K562 (cell line): Measurements from ENCODE around the gene DAB2IP. TPM values are rescaled to one million over a fixed set of nuclear protein-coding genes. Genes with fewer than 3 reads are reported as not detected.

Experiments used
- ATAC-seq: fragments of 200-7000 bp; cut with Tn5 transposase; 3 replicates; pipeline ENCODE4 v1.9.1; 2020; ENCODE audit warnings: moderate library complexity
- BruUV-seq: library from RNA; stranded (reverse); fragments of 400-500 nt; replicated peaks from 2 replicates; lab custom pipeline; 2021; lab: Mats Ljungman, UMichigan
- CTCF ChIA-PET: fragments of 300-600 bp; formaldehyde crosslinking; extraction: SDS; loops from one replicate; lab custom pipeline; 2021; ENCODE audit warnings: low intra/inter-chr PET ratio; lab: Yijun Ruan, JAX
- POLR2A ChIA-PET: fragments of 300-600, 350-650 bp; sonication (Branson Sonifier 250); formaldehyde crosslinking; extraction: SDS; loops from one replicate; lab custom pipeline; 2021; ENCODE audit warnings: antibody characterized with exemption, inconsistent platforms; lab: Yijun Ruan, JAX
- DNase-seq, 4 experiments: peaks; one replicate each; pipeline versions ENCODE4 v3.0.0 to v3.0.0-alpha.2; 2011 to 2018; ENCODE audit warnings: low spot score in 3 of 4, mixed read lengths in 3 of 4; ENCODE audit errors: extremely low read depth in 1 of 4
- FAIRE-seq: peaks from 2 replicates; lab custom pipeline; 2011; peaks lifted over from hg19 to GRCh38; lab: Jason Lieb, UNC
- H2AFZ ChIP-seq: 2 replicates; pipeline ENCODE4 v1.6.0; 2011; ENCODE audit warnings: low read depth, low read length, control low read depth, inconsistent platforms
- H3K27ac ChIP-seq: fragments of 200-600 bp; 3 replicates; pipeline ENCODE4 v1.8.0; 2011; ENCODE audit warnings: low read depth, mild to moderate bottlenecking, control low read depth, inconsistent platforms, low read length, moderate library complexity, mixed read lengths; ENCODE audit errors: extremely low read depth
- H3K27me3 ChIP-seq, 2 experiments: fragments of 300-600 bp in 1 of 2; 2 replicates in 1 of 2; 3 replicates in 1 of 2; pipeline versions ENCODE4 v1.6.0 to v1.8.0; 2011; ENCODE audit warnings: inconsistent platforms in 2 of 2, low read length in 2 of 2, mild to moderate bottlenecking in 1 of 2, mixed read lengths in 1 of 2, moderate library complexity in 1 of 2; ENCODE audit not compliant: control insufficient read depth in 2 of 2, insufficient read depth in 2 of 2
- H3K36me3 ChIP-seq: fragments of 300-600 bp; 3 replicates; pipeline ENCODE4 v1.8.0; 2011; ENCODE audit warnings: mild to moderate bottlenecking, low read length, inconsistent platforms; ENCODE audit not compliant: control insufficient read depth, insufficient read depth
- H3K4me1 ChIP-seq, 2 experiments: fragments of 200-600 bp in 1 of 2; replicated peaks in 1 of 2; 2 replicates in 1 of 2; 3 replicates in 1 of 2; pipeline versions ENCODE4 v1.5.1 to v1.8.0; 2011; ENCODE audit warnings: inconsistent platforms in 2 of 2, low read length in 2 of 2, mild to moderate bottlenecking in 1 of 2, mixed read lengths in 1 of 2, moderate library complexity in 1 of 2; ENCODE audit not compliant: control insufficient read depth in 2 of 2, insufficient read depth in 2 of 2
- H3K4me2 ChIP-seq: 2 replicates; pipeline ENCODE4 v1.6.1; 2011; ENCODE audit warnings: low read length, control low read depth, inconsistent platforms, mixed read lengths; ENCODE audit not compliant: insufficient read depth
- H3K4me3 ChIP-seq: fragments of 200-600 bp; sonication (generic), shearing (Covaris generic); 2 replicates; pipeline ENCODE4 v1.5.1; 2016; ENCODE audit warnings: control low read depth, inconsistent platforms
- H3K79me2 ChIP-seq: fragments of 200-600 bp; 3 replicates; pipeline ENCODE4 v1.8.0; 2011; ENCODE audit warnings: low read length, inconsistent platforms; ENCODE audit not compliant: control insufficient read depth, insufficient read depth
- H3K9ac ChIP-seq, 2 experiments: 2 replicates each; pipeline versions ENCODE4 v1.6.0 to v1.6.1; 2011; ENCODE audit warnings: low read depth in 2 of 2, low read length in 2 of 2, control low read depth in 1 of 2, inconsistent platforms in 1 of 2, mild to moderate bottlenecking in 1 of 2, mixed read lengths in 1 of 2; ENCODE audit not compliant: insufficient read depth in 1 of 2
- H3K9me1 ChIP-seq: one replicate; pipeline ENCODE4 v1.6.0; 2011; ENCODE audit warnings: inconsistent platforms, mild to moderate bottlenecking, low read length, moderate library complexity; ENCODE audit not compliant: control insufficient read depth, insufficient read depth
- H3K9me3 ChIP-seq: replicated peaks from 2 replicates; pipeline ENCODE4 v1.5.1; 2011; ENCODE audit warnings: low read depth, low read length, inconsistent platforms; ENCODE audit not compliant: control insufficient read depth, insufficient read depth
- H4K20me1 ChIP-seq: replicated peaks from 2 replicates; pipeline ENCODE4 v1.6.1; 2011; ENCODE audit warnings: low read length, inconsistent platforms, mixed read lengths; ENCODE audit not compliant: control insufficient read depth, insufficient read depth
- DPF2 ChIP-seq: fragments of 450-650 bp; IDR thresholded peaks from 2 replicates; pipeline ENCODE4 v1.6.1; 2016
- TAL1 ChIP-seq: fragments of 450-650 bp; IDR thresholded peaks from 2 replicates; pipeline ENCODE4 v1.6.1; 2016; ENCODE audit warnings: mild to moderate bottlenecking
- WHSC1 ChIP-seq: IDR thresholded peaks from one replicate; pipeline ENCODE4 v1.6.1; 2012; ENCODE audit warnings: low read length, control low read depth, inconsistent platforms
- XRCC5 ChIP-seq: fragments of 200-400 bp; formaldehyde crosslinking; IDR thresholded peaks from 2 replicates; pipeline ENCODE4 v1.6.1; 2017; ENCODE audit warnings: low read depth, mild to moderate bottlenecking, low read length
- ZNF347 ChIP-seq: fragments of 450-650 bp; formaldehyde crosslinking; IDR thresholded peaks from 2 replicates; pipeline ENCODE4 v1.4.0; 2020; ENCODE audit warnings: low read depth, mild to moderate bottlenecking, moderate library complexity
- ZNF354B ChIP-seq: fragments of 250-450 bp; sonication (Bioruptor Pico); IDR thresholded peaks from 2 replicates; pipeline ENCODE4 v1.4.0; 2020
- ZNF561 ChIP-seq: fragments of 450-650 bp; formaldehyde crosslinking; conservative IDR thresholded peaks from 2 replicates; pipeline ENCODE4 v1.4.0; 2020; ENCODE audit warnings: mild to moderate bottlenecking, moderate library complexity
- ZNF57 ChIP-seq: fragments of 450-650 bp; formaldehyde crosslinking; IDR thresholded peaks from 2 replicates; pipeline ENCODE4 v1.4.0; 2020; ENCODE audit warnings: mild to moderate bottlenecking, moderate library complexity
- WGBS: fragments of 100-300 bp; shearing (Covaris generic); methylation state at CpG from one replicate; pipeline ENCODE4 v1.1.6; 2016; ENCODE audit warnings: low coverage, mixed read lengths; ENCODE audit not compliant: insufficient coverage; ENCODE audit errors: missing lambda C conversion rate; 5-methylcytosine and 5-hydroxymethylcytosine counted together
- in situ Hi-C: fragments of 300-500 bp; cut with MboI; formaldehyde crosslinking; loops from 4 replicates; pipeline ENCODE4 v1.15.0; 2018; ENCODE audit warnings: inconsistent platforms, mixed read lengths
- intact Hi-C: fragments of 100-400 bp; cut with micrococcal nuclease; formaldehyde crosslinking; loops from 2 replicates; pipeline ENCODE4 v1.14.2; 2022
- polyA plus RNA-seq, 8 experiments: library from polyadenylated mRNA; depleted of rRNA in 4 of 8; stranded (reverse) in 5 of 8; unstranded in 3 of 8; fragments of >200 nt; fragmentation: Nextera tagmentation in 2 of 8; fragmentation: Illumina TruSeq in 1 of 8; extraction: Ambion mirVana in 2 of 8; extraction: Trizol in 1 of 8; gene quantifications; 2 replicates each; pipeline versions ENCODE4 v1.2.1 to v1.2.3, GENCODE V29; 2011 to 2014; ENCODE audit warnings: inconsistent platforms in 1 of 8, missing spikeins in 1 of 8
- total RNA-seq, 7 experiments: library from RNA; depleted of rRNA in 6 of 7; stranded (reverse); fragments of >200 nt in 6 of 7; fragmentation: Illumina TruSeq in 2 of 7; extraction: Trizol in 2 of 7; gene quantifications; 2 replicates each; pipeline versions ENCODE4 v1.2.1 to v1.2.3, GENCODE V29; 2011 to 2021; ENCODE audit warnings: low replicate concordance in 1 of 7
- TF ChIP-seq, protein P1 (sequence below): fragments of 450-650 bp; IDR thresholded peaks from 2 replicates; pipeline ENCODE4 v1.6.1; 2016; ENCODE audit warnings: antibody characterized with exemption
- TF ChIP-seq, protein P2 (sequence below): fragments of 450-650 bp; IDR thresholded peaks from 2 replicates; pipeline ENCODE4 v1.6.1; 2017; ENCODE audit warnings: mild to moderate bottlenecking, moderate library complexity

The DAB2IP gene
- total and polyA plus RNA-seq, 9 of the 15 experiments (the other 6 are each of a cell fraction or from before 2014, with no cell fraction given): 0.04 to 0.31 (median 0.08) TPM; not detected in 5

DNA sequence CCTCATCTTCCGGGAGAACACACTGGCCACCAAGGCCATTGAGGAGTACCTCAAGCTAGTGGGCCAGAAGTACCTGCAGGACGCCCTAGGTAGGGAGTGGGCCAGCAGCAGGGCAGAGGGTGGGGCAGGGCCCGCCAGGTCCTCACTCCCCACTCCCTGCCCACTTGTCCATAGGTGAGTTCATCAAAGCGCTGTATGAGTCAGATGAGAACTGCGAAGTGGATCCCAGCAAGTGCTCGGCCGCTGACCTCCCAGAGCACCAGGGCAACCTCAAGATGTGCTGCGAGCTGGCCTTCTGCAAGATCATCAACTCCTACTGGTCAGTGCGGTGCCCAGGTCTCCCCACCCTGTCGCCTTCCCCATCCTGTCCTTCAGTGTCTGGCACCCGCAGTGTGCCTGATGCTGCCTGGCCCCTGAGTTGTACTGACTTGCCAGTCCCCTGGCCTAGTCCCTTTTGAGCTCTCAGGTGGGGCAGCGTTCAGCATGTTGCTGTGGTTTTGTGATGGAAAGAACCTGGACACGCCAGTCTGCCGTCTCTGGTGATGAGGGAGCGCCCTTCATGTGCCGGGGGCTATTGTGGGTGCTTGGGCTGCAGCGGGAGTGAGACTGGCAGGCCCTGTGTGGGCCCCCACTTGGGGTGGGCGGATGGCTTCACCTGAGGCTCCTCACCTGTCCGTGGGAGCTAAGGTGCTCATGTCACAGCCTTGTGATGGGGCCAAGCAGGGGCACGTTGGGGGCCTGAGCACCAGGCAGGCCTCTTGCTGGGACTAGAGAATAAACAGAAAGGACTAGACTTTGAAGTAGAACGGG, 112.3 kb downstream of the DAB2IP start:
- ChIA-PET CTCF (no interaction called here), POLR2A (interaction anchor here (0.5 to 0.8 kb wide), 2 partner anchors 129 to 227 kb away, joined by 3 to 4 read pairs; no protein-coding TSS in a partner anchor)
- no peaks in the 10 kb centered on the region for H3K9me3 ChIP-seq
- H3K9me1 ChIP-seq: peaks cover 3% of the 10 kb centered on the region
- in situ Hi-C loops: no loop called here
- FAIRE-seq: no peak
- H3K79me2 ChIP-seq: no peaks in the 10 kb centered on the region
- 0% methylated on average over 20 of the region's 21 CpGs for WGBS
- peaks cover 31% of the 10 kb centered on the region for H4K20me1 ChIP-seq
- H3K27ac ChIP-seq: no peak overlapping the region
- peaks cover 13 to 97% of the 10 kb centered on the region in 2 experiments for H3K27me3 ChIP-seq
- no peak overlapping the region for H3K4me2 ChIP-seq
- intact Hi-C loops: no loop called here
- H3K9ac ChIP-seq: no peak overlapping the region
- no peak overlapping the region for H2AFZ ChIP-seq
- no peak for DNase-seq
- H3K4me3 ChIP-seq: no peak overlapping the region
- H3K4me1 ChIP-seq: no peaks in the 10 kb centered on the region
- no peaks in the 10 kb centered on the region for H3K36me3 ChIP-seq
- BruUV-seq: no TSS peak
- TF ChIP-seq TAL1 (no peak), DPF2 (no peak), XRCC5 (no peak), ZNF561 (CRISPR knock-in tag) (no peak), ZNF57 (CRISPR knock-in tag) (no peak), WHSC1 (no peak), ZNF354B (CRISPR knock-in tag) (no peak), ZNF347 (CRISPR knock-in tag) (no peak)
- TF ChIP-seq, protein P1, sequence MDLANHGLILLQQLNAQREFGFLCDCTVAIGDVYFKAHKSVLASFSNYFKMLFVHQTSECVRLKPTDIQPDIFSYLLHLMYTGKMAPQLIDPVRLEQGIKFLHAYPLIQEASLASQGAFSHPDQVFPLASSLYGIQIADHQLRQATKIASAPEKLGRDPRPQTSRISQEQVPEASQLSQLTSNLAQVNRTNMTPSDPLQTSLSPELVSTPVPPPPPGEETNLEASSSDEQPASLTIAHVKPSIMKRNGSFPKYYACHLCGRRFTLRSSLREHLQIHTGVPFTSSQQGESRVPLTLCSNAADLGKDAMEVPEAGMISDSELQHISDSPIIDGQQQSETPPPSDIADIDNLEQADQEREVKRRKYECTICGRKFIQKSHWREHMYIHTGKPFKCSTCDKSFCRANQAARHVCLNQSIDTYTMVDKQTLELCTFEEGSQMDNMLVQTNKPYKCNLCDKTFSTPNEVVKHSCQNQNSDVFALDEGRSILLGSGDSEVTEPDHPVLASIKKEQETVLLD: no peak
- TF ChIP-seq, protein P2, sequence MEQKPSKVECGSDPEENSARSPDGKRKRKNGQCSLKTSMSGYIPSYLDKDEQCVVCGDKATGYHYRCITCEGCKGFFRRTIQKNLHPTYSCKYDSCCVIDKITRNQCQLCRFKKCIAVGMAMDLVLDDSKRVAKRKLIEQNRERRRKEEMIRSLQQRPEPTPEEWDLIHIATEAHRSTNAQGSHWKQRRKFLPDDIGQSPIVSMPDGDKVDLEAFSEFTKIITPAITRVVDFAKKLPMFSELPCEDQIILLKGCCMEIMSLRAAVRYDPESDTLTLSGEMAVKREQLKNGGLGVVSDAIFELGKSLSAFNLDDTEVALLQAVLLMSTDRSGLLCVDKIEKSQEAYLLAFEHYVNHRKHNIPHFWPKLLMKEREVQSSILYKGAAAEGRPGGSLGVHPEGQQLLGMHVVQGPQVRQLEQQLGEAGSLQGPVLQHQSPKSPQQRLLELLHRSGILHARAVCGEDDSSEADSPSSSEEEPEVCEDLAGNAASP: no peak
- no peak for ATAC-seq
